ENCODE measurements around the gene SPATA31A5. TPM values are rescaled to one million over a fixed set of nuclear protein-coding genes. Genes with fewer than 3 reads are reported as not detected.

Gene SPATA31A5
- total RNA-seq = not detected in 2 replicates

GRCh38 chr9:60914107-60914506 lies at the start of gene SPATA31A5:
TSS of gene SPATA31A5 (plus strand) at chr9:60914407. CDS start at chr9:60914436, 29 bp downstream.

Small RNAs within 50 kb of the gene (small RNA-seq; reads per million reads assigned to genes)
- gene AL590491.3 = not detected

Measured in thoracic aorta endothelial cell (primary cell).